H1 (cell line): ENCODE measurements around the gene P2RX1. TPM values are rescaled to one million over a fixed set of nuclear protein-coding genes. Genes with fewer than 3 reads are reported as not detected.

ENCODE experiments used
- CTCF ChIA-PET: fragments of 300-600 bp; sonication (Branson Sonifier 250); formaldehyde crosslinking; loops from one replicate; lab custom pipeline; 2021; ENCODE audit not compliant: partially characterized antibody; lab: Charles Lee
- POLR2A ChIA-PET: fragments of 300-600 bp; sonication (Branson Sonifier 250); formaldehyde crosslinking; loops from one replicate; lab custom pipeline; 2021; ENCODE audit warnings: inconsistent platforms; ENCODE audit not compliant: partially characterized antibody; lab: Charles Lee
- DNase-seq, 2 experiments: peaks; one replicate each; pipeline versions ENCODE4 v3.0.0 to v3.0.0-alpha.2; 2010 to 2022; ENCODE audit warnings: low spot score in 2 of 2, low read depth in 1 of 2, mixed read lengths in 1 of 2
- FAIRE-seq: peaks from 2 replicates; lab custom pipeline; 2011; peaks lifted over from hg19 to GRCh38; lab: Jason Lieb, UNC
- H2AFZ ChIP-seq: 2 replicates; pipeline ENCODE4 v1.8.1; 2012; ENCODE audit warnings: low read length, inconsistent platforms
- H2AK5ac ChIP-seq: 2 replicates; pipeline ENCODE4 v1.6.1; 2013; ENCODE audit warnings: low read depth, low read length
- H2BK120ac ChIP-seq: replicated peaks from 2 replicates; pipeline ENCODE3; 2013; ENCODE audit warnings: low read depth, low read length, inconsistent platforms
- H2BK12ac ChIP-seq: 2 replicates; pipeline ENCODE4 v1.6.1; 2013; ENCODE audit warnings: low read depth, low read length
- H2BK15ac ChIP-seq: 2 replicates; pipeline ENCODE4 v1.6.1; 2013; ENCODE audit warnings: low read length
- H2BK20ac ChIP-seq: 2 replicates; pipeline ENCODE4 v1.6.1; 2013; ENCODE audit warnings: low read length
- H2BK5ac ChIP-seq: 2 replicates; pipeline ENCODE4 v1.6.1; 2013; ENCODE audit warnings: low read depth, low read length
- H3K14ac ChIP-seq: 2 replicates; pipeline ENCODE4 v1.6.1; 2013; ENCODE audit warnings: inconsistent platforms; ENCODE audit not compliant: insufficient read length
- H3K18ac ChIP-seq: 2 replicates; pipeline ENCODE4 v1.6.1; 2013; ENCODE audit warnings: low read length; ENCODE audit errors: extremely low read depth
- H3K23ac ChIP-seq: 2 replicates; pipeline ENCODE4 v1.6.1; 2013; ENCODE audit warnings: inconsistent platforms; ENCODE audit not compliant: insufficient read length
- H3K23me2 ChIP-seq: 2 replicates; pipeline ENCODE4 v1.6.1; 2013; ENCODE audit warnings: low read depth, low read length
- H3K27ac ChIP-seq: 2 replicates; pipeline ENCODE4 v1.6.1; 2011; ENCODE audit warnings: low read depth, low read length, inconsistent platforms
- H3K27me3 ChIP-seq, 4 experiments: replicated peaks in 1 of 4; 1 replicate in 1 of 4; 2 replicates in 3 of 4; pipeline versions ENCODE4 v1.6.1 to v1.8.1; 2011 to 2013; ENCODE audit warnings: low read length in 3 of 4, mild to moderate bottlenecking in 3 of 4, inconsistent platforms in 2 of 4, mixed read lengths in 2 of 4, moderate library complexity in 1 of 4; ENCODE audit not compliant: control insufficient read depth in 3 of 4, insufficient read depth in 3 of 4; ENCODE audit errors: extremely low read depth in 1 of 4
- H3K36me3 ChIP-seq, 4 experiments: 2 replicates each; pipeline versions ENCODE4 v1.6.1 to v1.8.1; 2011 to 2013; ENCODE audit warnings: mild to moderate bottlenecking in 4 of 4, low read length in 3 of 4, moderate library complexity in 2 of 4, control low read depth in 1 of 4, inconsistent platforms in 1 of 4; ENCODE audit not compliant: insufficient read depth in 4 of 4, control insufficient read depth in 2 of 4
- H3K4ac ChIP-seq: replicated peaks from 2 replicates; pipeline ENCODE3; 2013; ENCODE audit warnings: low read length, low read depth, mixed read lengths, inconsistent platforms; ENCODE audit not compliant: insufficient read length
- H3K4me1 ChIP-seq, 4 experiments: replicated peaks in 1 of 4; 1 replicate in 1 of 4; 2 replicates in 3 of 4; pipeline versions ENCODE4 v1.6.1 to v1.8.1; 2011 to 2013; ENCODE audit warnings: low read length in 3 of 4, inconsistent platforms in 2 of 4, mixed read lengths in 1 of 4; ENCODE audit not compliant: insufficient read depth in 4 of 4, control insufficient read depth in 3 of 4
- H3K4me2 ChIP-seq, 2 experiments: 2 replicates each; pipeline versions ENCODE4 v1.6.1 to v1.8.1; 2011 to 2013; ENCODE audit warnings: low read depth in 2 of 2, low read length in 2 of 2, control low read depth in 1 of 2, inconsistent platforms in 1 of 2, mild to moderate bottlenecking in 1 of 2; ENCODE audit not compliant: insufficient read depth in 1 of 2
- H3K4me3 ChIP-seq, 4 experiments: fragments of 200-600, 300-600 bp in 1 of 4; sonication (generic), shearing (Covaris generic), sonication (Bioruptor Twin) in 1 of 4; 2 replicates each; pipeline versions ENCODE4 v1.5.1 to v1.8.1; 2011 to 2016; ENCODE audit warnings: low read length in 4 of 4, low read depth in 3 of 4, control low read depth in 2 of 4, inconsistent platforms in 2 of 4, mild to moderate bottlenecking in 2 of 4, mixed read lengths in 1 of 4, moderate library complexity in 1 of 4; ENCODE audit not compliant: insufficient read depth in 2 of 4; ENCODE audit errors: extremely low read depth in 1 of 4
- H3K56ac ChIP-seq: replicated peaks from 2 replicates; pipeline ENCODE3; 2013; ENCODE audit warnings: low read depth, mild to moderate bottlenecking, mixed read lengths, low read length, inconsistent platforms; ENCODE audit not compliant: insufficient read length
- H3K79me1 ChIP-seq: 2 replicates; pipeline ENCODE4 v1.6.1; 2013; ENCODE audit warnings: low read depth, low read length, control low read depth
- H3K79me2 ChIP-seq, 2 experiments: 2 replicates each; pipeline versions ENCODE4 v1.6.1 to v1.8.1; 2012 to 2013; ENCODE audit warnings: low read length in 2 of 2, mild to moderate bottlenecking in 2 of 2, inconsistent platforms in 1 of 2; ENCODE audit not compliant: insufficient read depth in 2 of 2, control insufficient read depth in 1 of 2
- H3K9ac ChIP-seq, 4 experiments: replicated peaks in 1 of 4; 1 replicate in 1 of 4; 2 replicates in 3 of 4; pipeline versions ENCODE4 v1.6.1 to v1.8.1; 2011 to 2013; ENCODE audit warnings: low read depth in 3 of 4, low read length in 3 of 4, control low read depth in 2 of 4, mild to moderate bottlenecking in 2 of 4, moderate library complexity in 2 of 4, inconsistent platforms in 1 of 4; ENCODE audit errors: extremely low read depth in 1 of 4
- H3K9me3 ChIP-seq, 2 experiments: 2 replicates each; pipeline versions ENCODE4 v1.6.1 to v1.8.1; 2012 to 2013; ENCODE audit warnings: mild to moderate bottlenecking in 2 of 2, moderate library complexity in 2 of 2, control low read depth in 1 of 2, inconsistent platforms in 1 of 2, low read depth in 1 of 2, low read length in 1 of 2, mixed read lengths in 1 of 2; ENCODE audit not compliant: insufficient read depth in 2 of 2
- H4K20me1 ChIP-seq, 2 experiments: replicated peaks in 1 of 2; 2 replicates each; pipeline versions ENCODE3 to v1.8.1; 2011 to 2013; ENCODE audit warnings: inconsistent platforms in 2 of 2, low read length in 2 of 2, mild to moderate bottlenecking in 1 of 2; ENCODE audit not compliant: insufficient read depth in 2 of 2, control insufficient read depth in 1 of 2
- H4K5ac ChIP-seq: 2 replicates; pipeline ENCODE4 v1.6.1; 2013; ENCODE audit warnings: low read length, low read depth, mixed read lengths, inconsistent platforms; ENCODE audit not compliant: insufficient read length
- H4K8ac ChIP-seq: 2 replicates; pipeline ENCODE4 v1.8.0; 2013; ENCODE audit warnings: mild to moderate bottlenecking, moderate library complexity, low read length, inconsistent platforms; ENCODE audit not compliant: insufficient read depth; ENCODE audit errors: extremely low read depth
- H4K91ac ChIP-seq: replicated peaks from 2 replicates; pipeline ENCODE3; 2013; ENCODE audit warnings: low read length, mixed read lengths, inconsistent platforms; ENCODE audit not compliant: insufficient read length
- GABPA ChIP-seq: IDR thresholded peaks from 2 replicates; pipeline ENCODE4 v1.6.1; 2011; ENCODE audit warnings: mild to moderate bottlenecking, low read length, moderate library complexity, borderline replicate concordance; ENCODE audit not compliant: insufficient read depth
- GTF2F1 ChIP-seq: IDR thresholded peaks from 2 replicates; pipeline ENCODE4 v1.6.1; 2012; ENCODE audit warnings: low read depth, low read length, improper control_type of control experiment, borderline replicate concordance
- KDM1A ChIP-seq: fragments of 200-600, 300-600 bp; sonication (generic); IDR thresholded peaks from 2 replicates; pipeline ENCODE4 v1.7.1; 2016; ENCODE audit warnings: mild to moderate bottlenecking, low read length, borderline replicate concordance
- TAF7 ChIP-seq: optimal IDR thresholded peaks from 2 replicates; pipeline ENCODE3; 2011; ENCODE audit warnings: low read depth, mild to moderate bottlenecking, inconsistent platforms, low read length, moderate library complexity, borderline replicate concordance
- TEAD4 ChIP-seq: IDR thresholded peaks from 2 replicates; pipeline ENCODE4 v1.6.1; 2012; ENCODE audit warnings: low read depth, low read length, inconsistent platforms, mixed read lengths
- WGBS, 2 experiments: shearing (Covaris generic) in 1 of 2; methylation state at CpG; one replicate each; pipeline versions ENCODE4 v1.1.6 to v1.1.7; 2013 to 2015; ENCODE audit warnings: low lambda C conversion rate in 2 of 2, mixed read lengths in 2 of 2, inconsistent platforms in 1 of 2, low coverage in 1 of 2, missing lambda C conversion rate in 1 of 2; ENCODE audit not compliant: insufficient replicate concordance in 2 of 2, insufficient coverage in 1 of 2, insufficient read length in 1 of 2; ENCODE audit errors: extremely low coverage in 1 of 2, missing lambda C conversion rate in 1 of 2; 5-methylcytosine and 5-hydroxymethylcytosine counted together
- polyA plus RNA-seq, 7 experiments: library from polyadenylated mRNA; depleted of rRNA in 3 of 7; stranded (reverse) in 5 of 7; unstranded in 2 of 7; fragments of >200 nt in 5 of 7; fragments of 200-250 nt in 2 of 7; gene quantifications; 1 replicate in 5 of 7; 2 replicates in 1 of 7; 4 replicates in 1 of 7; pipeline versions ENCODE4 v1.2.1 to v1.2.3, GENCODE V29; 2011 to 2013; ENCODE audit warnings: missing spikeins in 2 of 7, mixed read lengths in 2 of 7
- total RNA-seq: library from RNA; stranded (reverse); fragmentation: NEBNext Ultra II Directional; extraction: Animal tissue kit (Norgen Biotek cat#: 25700); gene quantifications from 2 replicates; pipeline ENCODE4 v1.2.1, GENCODE V29; 2021

Gene P2RX1
- total and polyA plus RNA-seq, 2 of the 8 experiments (the other 6 are each of a cell fraction or from before 2014, with no cell fraction given), result 0.45 to 1.1 TPM

DNA sequence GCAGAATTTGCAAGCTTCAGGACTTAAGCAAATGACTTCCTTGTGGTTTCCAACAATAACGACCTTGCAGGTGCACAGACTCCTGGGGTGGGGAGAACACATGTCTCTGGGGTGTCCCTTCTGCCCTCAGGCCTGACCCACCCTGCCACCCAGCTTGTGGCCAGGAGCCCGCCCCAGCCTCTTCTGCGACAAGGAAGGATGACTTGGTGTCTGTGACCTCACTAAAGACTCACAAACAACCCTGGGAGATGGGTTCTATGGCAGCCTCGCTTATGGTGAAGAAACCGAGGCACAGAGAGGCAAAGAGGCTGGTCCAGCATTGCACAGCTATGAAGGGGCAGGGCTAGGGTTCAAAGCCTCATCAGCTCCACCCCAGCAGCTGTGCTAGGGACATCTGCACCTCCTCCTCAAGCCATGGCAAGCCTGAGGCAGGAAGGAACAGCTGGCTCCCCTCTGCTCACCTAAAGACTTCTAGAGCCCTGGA, 45.3 kb upstream of the P2RX1 start:
- H3K27me3 ChIP-seq, result peaks cover 2 to 25% (median 15%) of the 10 kb centered on the region in 4 experiments; a peak in 6 of 7 replicates
- no peak overlapping the region for H3K9ac ChIP-seq
- no peak for TF ChIP-seq TEAD4
- no peak for TF ChIP-seq GTF2F1
- TF ChIP-seq GABPA, result no peak
- no peak for TF ChIP-seq TAF7
- no peak for TF ChIP-seq KDM1A

More for the DNA sequence above, 45.3 kb upstream of the P2RX1 start:
- Histone ChIP-seq H2BK12ac (no peak overlapping the region), H3K4me3 (no peak overlapping the region), H2BK5ac (no peak overlapping the region), H3K36me3 (no peaks in the 10 kb centered on the region), H3K79me2 (no peaks in the 10 kb centered on the region), H2BK120ac (no peak overlapping the region), H2AFZ (no peak overlapping the region), H3K9me3 (no peaks in the 10 kb centered on the region), H4K91ac (no peak overlapping the region), H3K56ac (no peak overlapping the region), H2BK15ac (no peak overlapping the region), H3K23ac (no peak overlapping the region), H2AK5ac (no peak overlapping the region), H3K79me1 (no peaks in the 10 kb centered on the region; the same call in none of the 2 replicates), H3K4ac (no peak overlapping the region), H3K14ac (no peak overlapping the region), H4K5ac (no peak overlapping the region), H4K8ac (no peak overlapping the region), H3K23me2 (peaks cover 6% of the 10 kb centered on the region; the same call in 1 of the 2 replicates), H3K4me2 (no peak overlapping the region), H4K20me1 (peaks cover 0 to 10% of the 10 kb centered on the region in 2 experiments), H2BK20ac (no peak overlapping the region), H3K4me1 (peaks cover 3 to 43% (median 25%) of the 10 kb centered on the region in 4 experiments), H3K18ac (no peak overlapping the region), H3K27ac (no peak overlapping the region)
- CTCF ChIA-PET, result interaction anchor here (1.0 to 2.5 kb wide), 10 partner anchors 11 to 100 kb away, joined by 3 to 8 read pairs (median 4); no protein-coding TSS in a partner anchor
- POLR2A ChIA-PET, result interaction anchor here (0.8 kb wide), 1 partner anchor 12 kb away, joined by 4 read pairs; no protein-coding TSS in a partner anchor
- WGBS, 2 experiments, result 79% methylated on average over 5 of the region's 5 CpGs; no CpG with 5 or more reads in 1 of the 2 experiments
- DNase-seq (no peak), FAIRE-seq (no peak)
